Tibial artery (tissue), 4 donors: Measurements from ENCODE around the gene CELF5.
A peak's percentile ranks its signal among the peaks of the same experiment; 100 is the strongest.

Source experiments
- DNase-seq, 2 donors: peaks; one replicate each; pipeline ENCODE4 v3.0.0-alpha.2; 2019
- H3K27ac ChIP-seq, 2 donors: fragments of 200-600 bp; sonication (generic) in 1 of 2; 1 replicate in 1 of 2; 2 replicates in 1 of 2; pipeline ENCODE4 v1.5.1; 2018 to 2019; ENCODE audit warnings: mild to moderate bottlenecking in 1 of 2
- H3K27me3 ChIP-seq, 2 donors: fragments of 200-600 bp; sonication (generic) in 1 of 2; one replicate each; pipeline versions ENCODE4 v1.5.1 to v1.6.0; 2016 to 2019
- H3K36me3 ChIP-seq, 3 donors: fragments of 200-600 bp; sonication (generic) in 2 of 3; one replicate each; pipeline ENCODE4 v1.5.1; 2016 to 2019; ENCODE audit warnings: mild to moderate bottlenecking in 2 of 3
- H3K4me1 ChIP-seq, 4 donors: fragments of 200-600 bp; sonication (generic) in 2 of 4; 1 replicate in 3 of 4; 2 replicates in 1 of 4; pipeline ENCODE4 v1.5.1; 2016 to 2019
- H3K4me3 ChIP-seq, 2 donors: fragments of 200-600 bp; sonication (generic) in 1 of 2; 1 replicate in 1 of 2; 2 replicates in 1 of 2; pipeline ENCODE4 v1.5.1; 2018 to 2019; ENCODE audit warnings: mild to moderate bottlenecking in 2 of 2
- H3K9me3 ChIP-seq, 3 donors: fragments of 200-600 bp; sonication (generic) in 1 of 3; one replicate each; pipeline ENCODE4 v1.5.1; 2016 to 2019
- CTCF ChIP-seq, 2 experiments: fragments of 200-600 bp in 1 of 2; fragments of 450-650 bp in 1 of 2; IDR thresholded peaks; one replicate each; pipeline ENCODE4 v1.5.1; 2017 to 2019; ENCODE audit warnings: antibody characterized with exemption in 2 of 2, mild to moderate bottlenecking in 1 of 2, moderate library complexity in 1 of 2
- intact Hi-C: fragments of 100-400 bp; cut with DNase I; formaldehyde crosslinking; loops from one replicate; pipeline ENCODE4 v1.15.0; 2023; ENCODE audit warnings: low total_unique reads

Gene CELF5

GRCh38 chr19:3343619-3344502 lies 119.4 kb downstream of the CELF5 start:
- Histone ChIP-seq H3K36me3 (no peaks in the 10 kb centered on the region), H3K4me3 (peak overlapping the region; percentile 24 to 37), H3K27me3 (no peaks in the 10 kb centered on the region), H3K4me1 (peaks cover 9 to 64% (median 53%) of the 10 kb centered on the region in 4 donors), H3K27ac (peak overlapping the region; percentile 75 to 87), H3K9me3 (no peaks in the 10 kb centered on the region)
- TF ChIP-seq CTCF (IDR thresholded peaks at IDR 0.05), result peak in 1 of 2 experiments; percentile 49
- peak; percentile 97 for DNase-seq
- intact Hi-C loops, result no loop called here

GRCh38 chr19:3344608-3345598 lies 120.4 kb downstream of the CELF5 start:
- Histone ChIP-seq H3K27ac (peak overlapping the region; percentile 75 to 87), H3K27me3 (no peaks in the 10 kb centered on the region), H3K36me3 (no peaks in the 10 kb centered on the region), H3K9me3 (no peaks in the 10 kb centered on the region), H3K4me1 (peaks cover 9 to 62% (median 51%) of the 10 kb centered on the region in 4 donors), H3K4me3 (no peak overlapping the region)
- intact Hi-C loops, result no loop called here
- TF ChIP-seq CTCF (IDR thresholded peaks at IDR 0.05), result no peak
- no peak for DNase-seq

GRCh38 chr19:3345850-3346460 lies 121.5 kb downstream of the CELF5 start:
- no peaks in the 10 kb centered on the region for H3K27me3 ChIP-seq
- peak overlapping the region in 1 of 2 donors; percentile 16 for H3K4me3 ChIP-seq
- H3K27ac ChIP-seq, result peak overlapping the region; percentile 86 to 88
- no peak for DNase-seq
- no peaks in the 10 kb centered on the region for H3K9me3 ChIP-seq
- H3K36me3 ChIP-seq, result no peaks in the 10 kb centered on the region
- no peak for TF ChIP-seq CTCF (IDR thresholded peaks at IDR 0.05)
- H3K4me1 ChIP-seq, result peaks cover 9 to 64% (median 53%) of the 10 kb centered on the region in 4 donors
- intact Hi-C loops, result no loop called here
